Measurements from ENCODE around the gene ABCB8. TPM values are rescaled to one million over a fixed set of nuclear protein-coding genes. Genes with fewer than 3 reads are reported as not detected.
A peak's percentile ranks its signal among the peaks of the same experiment; 100 is the strongest.

The ABCB8 gene
- polyA plus RNA-seq, 1 of the 3 experiments (the other 2 are of a cell fraction), result 36.0 TPM

DNA sequence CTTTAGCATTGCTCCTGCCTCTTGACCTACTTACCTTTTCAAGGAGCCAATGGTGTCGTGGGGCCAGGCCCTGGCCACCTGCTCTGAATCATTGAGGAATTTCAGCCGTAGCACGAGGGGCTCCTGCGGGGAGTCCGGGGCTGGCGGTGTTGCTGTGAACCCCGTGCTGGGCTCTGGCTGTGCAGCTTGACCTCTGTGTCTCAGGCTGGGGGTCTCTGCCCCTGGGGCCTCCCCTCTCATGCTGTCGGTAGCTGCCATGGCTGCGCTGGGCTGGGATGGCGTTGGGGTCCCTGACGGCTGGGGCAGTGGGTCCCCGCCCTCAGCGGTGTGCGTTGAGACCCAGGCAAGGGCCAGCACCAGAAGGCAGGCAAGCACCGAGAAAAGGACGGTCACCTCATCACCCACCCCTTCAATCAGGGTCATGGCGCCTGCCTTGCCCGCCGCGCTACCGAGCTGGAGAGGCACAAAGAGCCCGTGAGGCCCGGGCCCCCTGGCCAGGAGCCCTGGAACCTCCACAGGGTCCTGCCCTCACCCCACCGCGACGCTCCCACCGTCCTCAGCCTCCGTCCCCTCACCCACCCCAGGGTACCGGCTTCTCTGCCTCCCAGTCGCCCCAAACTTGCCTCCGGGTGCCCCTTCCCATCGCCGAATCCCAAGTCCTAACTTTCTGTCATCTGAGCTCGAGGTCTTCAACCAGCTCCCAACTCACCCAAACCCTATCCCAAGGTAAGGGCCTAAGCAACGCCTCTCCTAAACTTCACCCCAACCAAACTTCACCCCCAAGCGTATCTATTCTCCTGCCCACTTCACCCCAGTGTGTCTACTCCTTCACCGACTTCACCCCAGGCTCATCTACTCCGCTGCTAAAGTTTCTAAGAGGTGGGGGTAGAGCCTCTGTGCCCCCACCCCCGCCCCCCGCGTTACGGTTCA lies 54.2 kb downstream of the ABCB8 start:
- DNase-seq, result no peak
- WGBS (ENCODE audit: low lambda C conversion rate), result 51% methylated on average over 24 of the region's 42 CpGs
- H3K4me1 ChIP-seq (ENCODE audit: control insufficient read depth in 1 of 2, insufficient read depth in 2 of 2, low read depth in 1 of 2, low read length in 1 of 2), result peaks cover 31 to 51% of the 10 kb centered on the region in 2 experiments
- peak overlapping the region; percentile 99; the same call in 1 of the 2 replicates for H2AFZ ChIP-seq (ENCODE audit: low read depth)
- peaks cover 32% of the 10 kb centered on the region for H3F3A ChIP-seq (replicated peaks; ENCODE audit: insufficient read depth)
- TF ChIP-seq, protein P1, sequence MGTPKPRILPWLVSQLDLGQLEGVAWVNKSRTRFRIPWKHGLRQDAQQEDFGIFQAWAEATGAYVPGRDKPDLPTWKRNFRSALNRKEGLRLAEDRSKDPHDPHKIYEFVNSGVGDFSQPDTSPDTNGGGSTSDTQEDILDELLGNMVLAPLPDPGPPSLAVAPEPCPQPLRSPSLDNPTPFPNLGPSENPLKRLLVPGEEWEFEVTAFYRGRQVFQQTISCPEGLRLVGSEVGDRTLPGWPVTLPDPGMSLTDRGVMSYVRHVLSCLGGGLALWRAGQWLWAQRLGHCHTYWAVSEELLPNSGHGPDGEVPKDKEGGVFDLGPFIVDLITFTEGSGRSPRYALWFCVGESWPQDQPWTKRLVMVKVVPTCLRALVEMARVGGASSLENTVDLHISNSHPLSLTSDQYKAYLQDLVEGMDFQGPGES (IDR thresholded peaks at IDR 0.05; ENCODE audit: low read depth, low read length), result no peak
- TF ChIP-seq JUND (IDR thresholded peaks at IDR 0.05), result no peak
- TF ChIP-seq, protein P2, sequence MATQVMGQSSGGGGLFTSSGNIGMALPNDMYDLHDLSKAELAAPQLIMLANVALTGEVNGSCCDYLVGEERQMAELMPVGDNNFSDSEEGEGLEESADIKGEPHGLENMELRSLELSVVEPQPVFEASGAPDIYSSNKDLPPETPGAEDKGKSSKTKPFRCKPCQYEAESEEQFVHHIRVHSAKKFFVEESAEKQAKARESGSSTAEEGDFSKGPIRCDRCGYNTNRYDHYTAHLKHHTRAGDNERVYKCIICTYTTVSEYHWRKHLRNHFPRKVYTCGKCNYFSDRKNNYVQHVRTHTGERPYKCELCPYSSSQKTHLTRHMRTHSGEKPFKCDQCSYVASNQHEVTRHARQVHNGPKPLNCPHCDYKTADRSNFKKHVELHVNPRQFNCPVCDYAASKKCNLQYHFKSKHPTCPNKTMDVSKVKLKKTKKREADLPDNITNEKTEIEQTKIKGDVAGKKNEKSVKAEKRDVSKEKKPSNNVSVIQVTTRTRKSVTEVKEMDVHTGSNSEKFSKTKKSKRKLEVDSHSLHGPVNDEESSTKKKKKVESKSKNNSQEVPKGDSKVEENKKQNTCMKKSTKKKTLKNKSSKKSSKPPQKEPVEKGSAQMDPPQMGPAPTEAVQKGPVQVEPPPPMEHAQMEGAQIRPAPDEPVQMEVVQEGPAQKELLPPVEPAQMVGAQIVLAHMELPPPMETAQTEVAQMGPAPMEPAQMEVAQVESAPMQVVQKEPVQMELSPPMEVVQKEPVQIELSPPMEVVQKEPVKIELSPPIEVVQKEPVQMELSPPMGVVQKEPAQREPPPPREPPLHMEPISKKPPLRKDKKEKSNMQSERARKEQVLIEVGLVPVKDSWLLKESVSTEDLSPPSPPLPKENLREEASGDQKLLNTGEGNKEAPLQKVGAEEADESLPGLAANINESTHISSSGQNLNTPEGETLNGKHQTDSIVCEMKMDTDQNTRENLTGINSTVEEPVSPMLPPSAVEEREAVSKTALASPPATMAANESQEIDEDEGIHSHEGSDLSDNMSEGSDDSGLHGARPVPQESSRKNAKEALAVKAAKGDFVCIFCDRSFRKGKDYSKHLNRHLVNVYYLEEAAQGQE (IDR thresholded peaks at IDR 0.05; ENCODE audit: low read depth, low read length), result no peak
- TF ChIP-seq, protein P3, sequence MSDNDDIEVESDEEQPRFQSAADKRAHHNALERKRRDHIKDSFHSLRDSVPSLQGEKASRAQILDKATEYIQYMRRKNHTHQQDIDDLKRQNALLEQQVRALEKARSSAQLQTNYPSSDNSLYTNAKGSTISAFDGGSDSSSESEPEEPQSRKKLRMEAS (IDR thresholded peaks at IDR 0.05; ENCODE audit: low read depth), result no peak
- TF ChIP-seq, protein P4, sequence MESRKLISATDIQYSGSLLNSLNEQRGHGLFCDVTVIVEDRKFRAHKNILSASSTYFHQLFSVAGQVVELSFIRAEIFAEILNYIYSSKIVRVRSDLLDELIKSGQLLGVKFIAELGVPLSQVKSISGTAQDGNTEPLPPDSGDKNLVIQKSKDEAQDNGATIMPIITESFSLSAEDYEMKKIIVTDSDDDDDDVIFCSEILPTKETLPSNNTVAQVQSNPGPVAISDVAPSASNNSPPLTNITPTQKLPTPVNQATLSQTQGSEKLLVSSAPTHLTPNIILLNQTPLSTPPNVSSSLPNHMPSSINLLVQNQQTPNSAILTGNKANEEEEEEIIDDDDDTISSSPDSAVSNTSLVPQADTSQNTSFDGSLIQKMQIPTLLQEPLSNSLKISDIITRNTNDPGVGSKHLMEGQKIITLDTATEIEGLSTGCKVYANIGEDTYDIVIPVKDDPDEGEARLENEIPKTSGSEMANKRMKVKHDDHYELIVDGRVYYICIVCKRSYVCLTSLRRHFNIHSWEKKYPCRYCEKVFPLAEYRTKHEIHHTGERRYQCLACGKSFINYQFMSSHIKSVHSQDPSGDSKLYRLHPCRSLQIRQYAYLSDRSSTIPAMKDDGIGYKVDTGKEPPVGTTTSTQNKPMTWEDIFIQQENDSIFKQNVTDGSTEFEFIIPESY (IDR thresholded peaks at IDR 0.05; ENCODE audit: borderline replicate concordance, low read depth), result no peak
- ChIA-PET CTCF (interaction anchor here (0.8 to 21.3 kb wide), 9 partner anchors 13 to 86 kb away, joined by 3 to 474 read pairs (median 4); partner anchors contain the start of genes CDK5 and SLC4A2), POLR2A (interaction anchor here (0.8 to 1.0 kb wide), 2 partner anchors 25 to 54 kb away, joined by 3 read pairs; partner anchors contain the start of genes ABCB8 and CDK5)
- peaks cover 55% of the 10 kb centered on the region for H3K79me2 ChIP-seq (ENCODE audit: insufficient read depth)
- no peaks in the 10 kb centered on the region; the same call in 1 of the 2 replicates for H4K20me1 ChIP-seq (ENCODE audit: insufficient read depth)
- peak overlapping the region; percentile 71 to 94 for H3K4me3 ChIP-seq (ENCODE audit: low read depth in 2 of 2, low read length in 1 of 2)
- peak overlapping the region; percentile 78 to 92 for H3K27ac ChIP-seq (ENCODE audit: low read depth in 2 of 2, low read length in 1 of 2)
- no peaks in the 10 kb centered on the region for H3K27me3 ChIP-seq (ENCODE audit: insufficient read depth)
- peaks cover 7 to 28% of the 10 kb centered on the region in 2 experiments for H3K36me3 ChIP-seq (replicated peaks in 1 of 2; ENCODE audit: control insufficient read depth in 1 of 2, insufficient read depth in 2 of 2, low read length in 1 of 2)
- H3K4me2 ChIP-seq, result peak overlapping the region; percentile 98
- H3K9me3 ChIP-seq, result no peaks in the 10 kb centered on the region
- H3K9me2 ChIP-seq, result no peaks in the 10 kb centered on the region
- H3K9ac ChIP-seq, result peak overlapping the region; percentile 96

Measured in SK-N-SH (cell line).